ENCODE data around the gene CHST11. TPM values are rescaled to one million over a fixed set of nuclear protein-coding genes. Genes with fewer than 3 reads are reported as not detected.

Gene CHST11
- total RNA-seq, 1 experiment from 2014 or later = 1.1 TPM

DNA sequence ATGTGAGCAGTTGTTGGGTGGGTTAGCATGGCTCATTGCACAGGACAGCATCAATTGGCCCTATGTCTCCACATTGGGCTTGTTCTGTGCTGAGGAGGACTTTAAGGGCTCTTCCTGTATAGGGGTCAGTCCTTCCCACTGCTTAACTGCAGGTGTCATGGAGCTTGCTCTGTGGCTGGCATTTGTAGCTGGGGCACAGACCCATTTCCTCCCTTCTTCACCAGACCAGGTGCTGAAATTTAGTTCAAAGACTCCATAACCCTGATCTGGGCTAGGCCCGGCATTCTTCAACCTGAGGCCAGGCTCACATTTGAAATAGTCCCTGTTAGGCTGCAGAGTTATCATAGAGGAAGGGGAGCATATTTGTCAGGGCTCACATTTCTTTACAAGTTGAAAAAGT, 12.8 kb downstream of the CHST11 start:
- Mint-ChIP-seq H3K4me1 (ENCODE audit: low read depth, unreplicated experiment) (no peaks in the 10 kb centered on the region), H3K27ac (ENCODE audit: unreplicated experiment) (no peak overlapping the region), H3K27me3 (ENCODE audit: unreplicated experiment) (peaks cover 78% of the 10 kb centered on the region), H3K4me3 (ENCODE audit: low read depth, unreplicated experiment) (no peak overlapping the region), H3K9me3 (ENCODE audit: low read depth, unreplicated experiment) (no peaks in the 10 kb centered on the region), H3K36me3 (ENCODE audit: insufficient read depth, unreplicated experiment) (no peaks in the 10 kb centered on the region)
- no TSS peak for BruUV-seq (replicated peaks)
- intact Hi-C loops (cut with micrococcal nuclease; ENCODE audit: unreplicated experiment) = no loop called here
- TF ChIP-seq CTCF (IDR thresholded peaks at IDR 0.05; ENCODE audit: unreplicated experiment) = no peak
- no peak for DNase-seq
- CTCF ChIA-PET = no interaction called here

- no peak for TF ChIP-seq CTCF (IDR thresholded peaks at IDR 0.05; ENCODE audit: unreplicated experiment)
- H3K27me3 Mint-ChIP-seq (ENCODE audit: unreplicated experiment) = peaks cover 85% of the 10 kb centered on the region
- no peaks in the 10 kb centered on the region for H3K4me1 Mint-ChIP-seq (ENCODE audit: low read depth, unreplicated experiment)
- DNase-seq = no peak
- H3K9me3 Mint-ChIP-seq (ENCODE audit: low read depth, unreplicated experiment) = no peaks in the 10 kb centered on the region
- H3K4me3 Mint-ChIP-seq (ENCODE audit: low read depth, unreplicated experiment) = no peak overlapping the region
- intact Hi-C loops (cut with micrococcal nuclease; ENCODE audit: unreplicated experiment) = no loop called here
- CTCF ChIA-PET = no interaction called here
- no peaks in the 10 kb centered on the region for H3K36me3 Mint-ChIP-seq (ENCODE audit: insufficient read depth, unreplicated experiment)
- BruUV-seq (replicated peaks) = no TSS peak
- no peak overlapping the region for H3K27ac Mint-ChIP-seq (ENCODE audit: unreplicated experiment)
Observed at GRCh38 chr12:104470521-104470920, 13.8 kb downstream of the CHST11 start.

- no peak for DNase-seq
- no TSS peak for BruUV-seq (replicated peaks)
- TF ChIP-seq CTCF (IDR thresholded peaks at IDR 0.05; ENCODE audit: unreplicated experiment) = no peak
- Mint-ChIP-seq H3K36me3 (ENCODE audit: insufficient read depth, unreplicated experiment) (no peaks in the 10 kb centered on the region), H3K27me3 (ENCODE audit: unreplicated experiment) (peaks cover 85% of the 10 kb centered on the region), H3K4me1 (ENCODE audit: low read depth, unreplicated experiment) (no peaks in the 10 kb centered on the region), H3K27ac (ENCODE audit: unreplicated experiment) (no peak overlapping the region), H3K9me3 (ENCODE audit: low read depth, unreplicated experiment) (no peaks in the 10 kb centered on the region), H3K4me3 (ENCODE audit: low read depth, unreplicated experiment) (no peak overlapping the region)
- CTCF ChIA-PET = interaction anchor here (1.0 kb wide), 1 partner anchor 14 kb away, joined by 6 read pairs; no protein-coding TSS in a partner anchor
- intact Hi-C loops (cut with micrococcal nuclease; ENCODE audit: unreplicated experiment) = no loop called here
Observed at GRCh38 chr12:104471336-104471735, 14.6 kb downstream of the CHST11 start.

- H3K4me3 Mint-ChIP-seq (ENCODE audit: low read depth, unreplicated experiment) = no peak overlapping the region
- CTCF ChIA-PET = no interaction called here
- H3K27me3 Mint-ChIP-seq (ENCODE audit: unreplicated experiment) = peaks cover 74% of the 10 kb centered on the region
- no peak for DNase-seq
- no peaks in the 10 kb centered on the region for H3K4me1 Mint-ChIP-seq (ENCODE audit: low read depth, unreplicated experiment)
- H3K9me3 Mint-ChIP-seq (ENCODE audit: low read depth, unreplicated experiment) = no peaks in the 10 kb centered on the region
- BruUV-seq (replicated peaks) = no TSS peak
- H3K36me3 Mint-ChIP-seq (ENCODE audit: insufficient read depth, unreplicated experiment) = no peaks in the 10 kb centered on the region
- no peak overlapping the region for H3K27ac Mint-ChIP-seq (ENCODE audit: unreplicated experiment)
- intact Hi-C loops (cut with micrococcal nuclease; ENCODE audit: unreplicated experiment) = no loop called here
- TF ChIP-seq CTCF (IDR thresholded peaks at IDR 0.05; ENCODE audit: unreplicated experiment) = no peak
Observed at GRCh38 chr12:104472748-104473147, 16.0 kb downstream of the CHST11 start.
